GM19043 (cell line): ENCODE results near the gene C3orf20.
A peak's percentile ranks its signal among the peaks of the same experiment; 100 is the strongest.

Experiments used
- ATAC-seq: cut with Tn5 transposase; IDR thresholded peaks from one replicate; pipeline ENCODE4 v1.9.1; 2021; ENCODE audit warnings: low read depth; ENCODE audit not compliant: unreplicated experiment

Gene C3orf20

GRCh38 chr3:14689247-14689980, 14.5 kb downstream of the C3orf20 start:
- peak; percentile 43 for ATAC-seq

GRCh38 chr3:14691239-14691638, 16.3 kb downstream of the C3orf20 start:
- ATAC-seq: peak; percentile 37

- ATAC-seq: no peak
Measured at GRCh38 chr3:14691719-14692118, 16.8 kb downstream of the C3orf20 start.

GRCh38 chr3:14698601-14699244, 23.8 kb downstream of the C3orf20 start:
- ATAC-seq: no peak

GRCh38 chr3:14699643-14700042, 24.7 kb downstream of the C3orf20 start:
- no peak for ATAC-seq

GRCh38 chr3:14700891-14701290, 25.9 kb downstream of the C3orf20 start:
- no peak for ATAC-seq

GRCh38 chr3:14701676-14702075, 26.7 kb downstream of the C3orf20 start:
- ATAC-seq: no peak

- no peak for ATAC-seq
Measured at GRCh38 chr3:14703128-14703750, 28.3 kb downstream of the C3orf20 start.

GRCh38 chr3:14703791-14704190, 28.9 kb downstream of the C3orf20 start:
- no peak for ATAC-seq

GRCh38 chr3:14706096-14706495, 31.2 kb downstream of the C3orf20 start:
- no peak for ATAC-seq

- ATAC-seq: no peak
Measured at GRCh38 chr3:14716591-14716990, 41.6 kb downstream of the C3orf20 start.

GRCh38 chr3:14717307-14717706, 42.4 kb downstream of the C3orf20 start:
- ATAC-seq: no peak

GRCh38 chr3:14718539-14718938, 43.6 kb downstream of the C3orf20 start:
- peak; percentile 52 for ATAC-seq

- ATAC-seq: peak; percentile 36
Measured at GRCh38 chr3:14719006-14719405, 44.1 kb downstream of the C3orf20 start.

GRCh38 chr3:14721126-14721864, 46.4 kb downstream of the C3orf20 start:
- no peak for ATAC-seq

- no peak for ATAC-seq
Measured at GRCh38 chr3:14725013-14725412, 50.1 kb downstream of the C3orf20 start.

GRCh38 chr3:14725564-14726440, 50.9 kb downstream of the C3orf20 start:
- no peak for ATAC-seq

GRCh38 chr3:14726441-14726780, 51.5 kb downstream of the C3orf20 start:
- no peak for ATAC-seq

- no peak for ATAC-seq
Measured at GRCh38 chr3:14728113-14728512, 53.2 kb downstream of the C3orf20 start.

GRCh38 chr3:14730703-14731382, 55.9 kb downstream of the C3orf20 start:
- ATAC-seq: no peak
